GM19238 (cell line): ENCODE results near the gene GRAMD1A.
"Not testable (repeated sequence)": the region's sequence is repeated elsewhere in the genome, so short reads cannot be mapped to it uniquely, and the experiment has no call there.

Experiments
- DNase-seq: peaks from one replicate; pipeline ENCODE4 v3.0.0; 2011; ENCODE audit warnings: low spot score; ENCODE audit not compliant: insufficient read length

GRAMD1A gene

DNA sequence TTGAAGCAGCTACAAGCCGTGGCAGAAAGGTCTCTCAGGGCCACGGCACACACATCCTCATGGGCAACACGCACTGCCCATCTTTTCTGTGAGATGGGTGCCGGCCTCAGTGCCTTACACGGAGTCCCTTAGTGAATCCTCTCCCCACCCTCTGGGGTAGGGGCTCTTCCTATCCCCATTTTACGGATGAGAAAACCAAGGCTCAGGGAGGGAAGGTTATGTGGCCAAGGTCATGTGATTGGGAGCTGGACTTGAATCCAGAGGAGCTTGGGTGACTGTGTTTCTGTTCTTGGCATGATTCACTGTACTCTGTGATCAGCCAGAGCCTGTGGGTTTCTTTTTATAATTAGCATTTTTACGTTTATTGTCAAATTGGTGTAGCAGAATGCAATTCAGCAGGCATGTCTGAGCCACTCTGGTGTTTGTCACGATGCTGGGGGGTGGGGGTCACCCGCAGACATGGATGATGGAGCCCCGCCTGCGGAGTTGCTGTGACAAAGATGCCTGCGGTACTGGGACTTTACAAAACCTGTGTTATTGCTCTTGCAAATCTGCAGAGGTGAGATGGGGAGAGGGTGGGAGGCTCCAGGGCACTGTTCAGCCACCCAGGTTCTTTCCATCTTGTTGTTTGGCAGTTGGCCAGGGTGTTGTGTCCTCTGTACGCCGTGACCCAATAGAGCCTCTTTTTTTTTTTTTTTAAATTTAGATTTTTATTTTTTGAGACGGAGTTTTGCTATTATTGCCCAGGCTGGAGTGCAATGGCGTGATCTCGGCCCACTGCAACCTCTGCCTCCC lies 34.7 kb downstream of the GRAMD1A start:
- no peak for DNase-seq

DNA sequence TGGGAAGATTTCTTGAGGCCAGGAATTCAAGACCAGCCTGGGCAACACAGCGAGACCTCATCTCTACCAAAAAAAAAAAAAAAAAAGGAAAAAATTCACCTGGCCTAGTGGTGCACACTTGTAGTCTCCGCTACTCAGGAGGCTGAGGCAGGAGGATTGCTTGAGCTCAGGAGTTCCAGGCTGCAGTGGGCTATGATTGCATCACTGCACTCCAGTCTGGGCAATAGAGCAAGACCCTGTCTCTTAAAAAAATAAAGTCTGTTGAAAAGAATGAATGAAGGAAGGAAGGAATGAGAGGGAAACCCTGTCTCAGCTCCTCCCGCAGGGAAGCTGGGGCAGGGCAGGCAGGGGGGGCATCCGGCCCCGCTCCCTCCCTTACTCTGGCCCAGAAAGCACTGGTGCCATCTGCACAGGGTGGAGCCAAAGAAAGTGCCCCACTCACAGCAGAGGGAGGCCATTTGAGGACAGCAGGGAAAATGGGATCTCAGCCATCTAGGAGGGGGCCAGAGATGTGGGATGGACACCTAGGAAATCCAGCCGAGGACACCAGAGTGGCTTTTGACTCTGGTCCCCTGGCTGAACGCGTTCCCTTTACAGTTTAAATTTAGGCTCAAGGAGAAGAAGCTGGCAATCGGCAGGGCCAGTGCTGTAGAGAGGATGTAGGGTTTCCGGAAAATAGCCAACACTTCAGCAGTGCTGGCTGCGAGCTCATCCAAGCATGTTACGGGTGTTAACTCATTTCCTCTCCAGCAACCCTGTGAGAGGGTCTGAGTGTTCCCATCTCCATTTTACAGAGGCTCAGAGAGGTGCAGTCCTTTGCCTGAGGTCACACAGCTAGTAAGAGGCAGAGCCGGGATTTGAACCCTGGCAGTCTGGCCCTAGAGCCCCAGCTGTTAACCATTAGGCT lies 37.8 kb downstream of the GRAMD1A start:
- DNase-seq, result peak; percentile 64

DNA sequence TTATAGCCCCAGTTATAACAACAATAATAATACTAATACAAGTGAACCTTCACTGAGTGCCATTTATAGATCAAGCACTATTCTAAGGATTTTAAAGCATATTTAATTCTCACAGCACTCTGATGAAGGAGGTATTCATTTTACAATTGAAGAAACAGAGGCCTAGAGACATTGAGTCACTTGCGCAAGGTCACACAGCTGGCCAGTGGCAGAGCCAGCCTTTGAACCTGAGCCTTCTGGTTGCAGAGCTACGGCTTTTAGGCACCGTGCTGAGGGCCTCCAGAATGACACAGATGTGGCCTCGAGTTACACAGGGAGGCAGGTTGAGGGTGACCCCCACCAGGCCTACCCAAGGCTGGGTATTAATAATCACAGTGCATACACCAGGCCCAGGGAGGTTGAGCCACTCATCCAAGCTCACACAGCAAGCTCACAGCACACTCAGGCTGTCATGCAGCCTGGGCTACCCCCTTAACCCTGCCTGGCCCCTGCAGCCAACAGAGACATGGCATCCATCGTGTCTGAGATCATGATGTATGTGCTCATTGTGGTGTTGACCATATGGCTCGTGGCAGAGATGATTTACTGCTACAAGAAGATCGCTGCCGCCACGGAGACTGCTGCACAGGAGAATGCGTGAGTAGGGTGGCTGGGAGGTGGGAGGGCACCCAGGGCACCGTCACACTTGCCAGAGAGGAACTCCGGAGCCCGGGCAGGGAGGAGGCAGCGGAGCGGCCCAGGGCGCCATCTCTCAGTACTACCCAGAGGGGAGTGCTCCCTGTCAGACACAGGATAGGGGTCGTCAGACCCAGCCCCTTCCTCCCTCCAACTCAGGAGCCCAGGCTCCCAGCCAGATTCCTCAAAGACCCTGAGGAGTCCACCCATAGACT lies 38.7 kb downstream of the GRAMD1A start:
- no peak for DNase-seq

DNA sequence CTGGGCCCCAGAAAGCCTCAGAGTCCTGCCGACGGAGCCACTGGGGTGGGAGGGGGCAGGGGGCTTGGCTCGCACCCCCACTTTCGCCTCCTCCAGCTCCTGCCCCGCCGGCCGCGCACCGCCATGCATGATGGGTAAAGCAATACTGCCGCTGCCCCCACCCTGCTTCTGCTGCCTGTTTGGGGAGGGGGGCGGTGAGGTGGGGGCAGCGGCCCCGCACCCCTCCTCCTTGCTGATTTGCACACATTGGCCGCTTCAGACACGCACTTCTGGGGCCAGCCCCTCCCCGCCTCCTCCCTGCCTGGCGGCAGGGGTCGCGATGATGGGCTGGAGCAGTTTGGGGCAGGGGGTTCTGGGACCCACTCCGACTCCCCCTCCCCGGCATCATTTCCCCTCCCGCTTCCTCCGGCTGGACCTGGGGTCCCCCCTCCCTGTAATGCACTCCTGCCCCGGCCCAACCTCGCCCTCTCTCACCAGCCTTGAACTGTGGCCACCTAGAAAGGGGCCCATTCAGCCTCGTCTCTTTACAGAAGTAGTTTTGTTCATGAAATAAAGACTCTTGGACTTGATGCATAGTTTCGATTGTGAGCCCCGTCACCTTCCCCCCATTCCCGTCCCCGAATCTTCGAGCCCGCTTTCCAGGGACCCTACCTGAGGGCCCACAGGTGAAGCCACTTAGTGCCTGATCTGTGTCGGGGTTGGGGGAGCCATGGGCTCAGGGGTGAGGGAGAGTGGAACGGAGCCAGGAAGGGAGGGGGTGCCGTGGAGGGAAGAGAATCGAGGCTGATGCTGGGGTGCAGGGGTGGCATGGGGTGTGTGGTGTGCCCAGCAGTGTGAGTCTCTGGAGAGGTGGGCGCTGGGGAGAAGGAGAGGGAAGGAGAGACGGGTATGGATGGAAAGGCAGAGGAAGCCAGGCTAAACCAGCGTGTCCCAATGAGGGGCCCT lies 40.0 kb downstream of the GRAMD1A start:
- no peak for DNase-seq

DNA sequence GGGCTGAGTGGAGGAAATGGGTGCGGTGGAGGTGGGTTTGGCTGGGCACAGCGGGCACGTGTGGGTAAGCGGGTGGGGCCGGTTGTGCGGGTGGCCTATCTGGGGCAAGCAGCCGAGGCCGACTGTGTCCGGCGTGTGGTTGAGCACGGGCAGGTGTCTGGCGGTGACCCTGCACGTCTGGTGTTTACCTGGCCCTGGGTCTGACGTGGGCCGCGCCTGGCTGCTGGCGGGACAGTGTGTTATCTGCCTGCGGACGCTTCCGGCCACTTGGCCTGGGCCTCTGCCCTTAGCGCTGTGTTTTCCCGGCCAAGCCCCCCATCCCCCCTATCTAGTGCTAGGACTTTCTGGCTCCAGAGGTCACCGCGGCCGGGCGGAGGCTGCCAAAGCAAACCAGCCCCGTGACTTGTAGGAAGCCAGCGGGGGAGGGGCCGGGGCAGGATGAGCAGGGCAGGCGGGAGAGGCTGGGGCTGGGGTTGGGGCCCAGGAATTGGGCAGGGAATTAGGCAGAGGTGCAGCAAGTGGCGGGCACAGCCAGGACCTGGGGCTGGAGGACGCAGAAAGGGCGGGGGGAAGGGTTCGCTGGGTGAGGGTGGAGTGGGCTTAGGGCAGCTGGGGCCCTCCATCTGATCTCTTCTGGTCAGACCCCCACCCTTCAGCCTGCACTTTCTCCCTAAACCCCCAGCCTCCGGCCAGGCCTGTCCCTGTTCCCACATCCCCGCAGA lies 40.9 kb downstream of the GRAMD1A start:
- no peak for DNase-seq

DNA sequence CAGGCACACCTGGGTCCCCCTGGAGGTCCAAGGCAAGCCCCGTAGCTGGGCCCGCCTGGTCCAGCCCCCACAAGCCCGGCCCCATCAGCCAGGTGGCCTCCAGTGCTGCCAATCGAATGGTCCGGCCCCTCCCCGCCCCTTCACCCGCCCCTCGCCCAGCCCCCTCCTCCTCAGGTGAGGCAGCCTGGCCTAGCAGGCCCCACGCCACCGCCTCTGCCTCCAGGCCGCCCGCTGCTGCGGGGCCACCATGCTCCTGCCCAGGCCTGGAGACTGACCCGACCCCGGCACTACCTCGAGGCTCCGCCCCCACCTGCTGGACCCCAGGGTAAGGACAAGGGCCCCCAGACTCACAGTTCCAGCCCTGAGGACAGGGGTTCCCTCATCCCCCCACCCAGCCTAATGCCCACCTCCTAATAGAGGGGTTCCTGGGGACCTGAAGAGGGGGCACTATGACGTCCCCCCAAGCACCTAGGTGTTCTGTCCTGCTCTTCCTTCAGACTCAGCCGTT lies 41.5 kb downstream of the GRAMD1A start, which contains the start of gene HPN:
TSS of gene HPN (plus strand) at position 174 of the 508 bp plus-strand sequence. CDS start 786 bp downstream, outside the sequence.
- no peak for DNase-seq

DNA sequence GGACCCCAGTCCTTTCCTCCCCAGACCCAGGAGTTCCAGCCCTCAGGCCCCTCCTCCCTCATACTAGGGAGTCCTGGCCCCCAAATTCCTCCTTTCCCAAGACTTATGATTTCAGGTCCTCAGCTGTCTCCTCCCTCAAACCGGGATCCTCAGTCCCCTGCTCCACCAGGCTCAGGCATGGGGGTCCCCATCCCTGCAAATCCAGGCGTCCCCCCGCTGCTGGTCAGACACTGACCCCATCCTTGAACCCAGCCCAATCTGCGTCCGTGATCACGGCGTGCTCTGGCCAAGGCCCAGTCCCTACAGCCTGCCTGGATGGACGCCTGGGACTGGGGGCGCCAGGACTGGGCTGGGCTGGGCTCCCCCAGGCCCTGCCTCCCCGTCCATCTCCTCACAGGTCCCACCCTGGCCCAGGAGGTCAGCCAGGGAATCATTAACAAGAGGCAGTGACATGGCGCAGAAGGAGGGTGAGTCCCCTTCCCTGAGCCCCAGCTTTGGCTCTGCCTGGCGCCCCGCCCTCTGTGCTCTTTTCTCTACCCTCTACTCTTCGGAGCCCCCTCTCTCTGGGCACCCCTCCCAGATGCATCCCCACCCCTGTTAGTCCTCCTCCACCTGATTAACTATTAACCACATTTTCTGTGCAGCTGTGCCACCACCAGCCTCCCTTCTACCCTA lies 42.1 kb downstream of the GRAMD1A start:
- DNase-seq, result no peak

DNA sequence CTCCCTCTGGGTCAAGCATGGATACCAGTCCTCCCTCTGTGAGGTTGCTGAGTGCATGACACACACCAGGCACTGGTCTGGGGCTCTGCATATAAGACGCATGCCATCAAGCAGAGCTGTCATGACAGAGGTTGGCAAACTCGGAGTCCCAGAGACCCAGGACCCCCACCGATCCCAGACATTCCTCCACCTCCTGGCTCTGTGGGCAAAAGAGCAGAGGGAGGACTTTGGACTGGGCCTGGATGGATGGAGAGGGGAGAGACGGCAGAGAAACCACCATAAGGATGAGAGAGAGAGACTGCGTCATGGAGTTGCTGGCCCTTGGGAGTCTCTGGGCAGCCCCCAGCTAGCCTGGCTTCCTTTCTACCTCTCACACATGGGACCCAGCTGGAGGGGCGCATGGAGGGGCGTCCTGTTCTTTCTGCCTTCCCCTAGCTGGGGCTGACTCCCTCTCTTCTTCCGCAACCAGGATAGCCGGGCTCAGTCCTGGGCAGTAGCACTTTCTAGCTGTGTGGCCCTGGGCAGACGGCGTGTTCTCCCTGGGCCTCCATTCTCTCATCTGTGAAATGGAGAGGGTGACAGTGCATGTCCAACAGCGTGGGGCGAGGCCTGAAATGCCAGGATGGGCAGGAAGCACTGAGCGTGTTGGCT lies 43.0 kb downstream of the GRAMD1A start:
- no peak for DNase-seq

DNA sequence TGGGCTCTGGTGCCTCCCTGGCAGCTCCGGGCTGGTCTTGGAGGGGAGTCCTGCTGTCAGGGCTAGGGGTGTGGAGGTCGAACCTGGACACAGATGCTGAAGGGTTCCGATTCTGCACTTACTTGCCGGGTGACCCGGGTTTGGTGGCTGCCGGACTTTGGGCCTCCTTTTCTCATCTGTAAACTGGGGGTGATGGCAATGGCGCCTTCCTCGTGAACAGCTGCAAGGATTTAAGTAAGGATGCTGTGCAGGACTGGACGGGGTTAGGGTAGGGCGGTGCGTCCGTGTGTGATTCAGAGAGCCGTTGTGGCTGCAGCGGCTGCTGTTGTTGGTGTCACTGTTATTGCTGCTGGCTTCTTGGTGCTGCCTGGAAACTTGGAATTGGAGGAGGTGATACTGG lies 43.8 kb downstream of the GRAMD1A start:
- DNase-seq, result no peak

DNA sequence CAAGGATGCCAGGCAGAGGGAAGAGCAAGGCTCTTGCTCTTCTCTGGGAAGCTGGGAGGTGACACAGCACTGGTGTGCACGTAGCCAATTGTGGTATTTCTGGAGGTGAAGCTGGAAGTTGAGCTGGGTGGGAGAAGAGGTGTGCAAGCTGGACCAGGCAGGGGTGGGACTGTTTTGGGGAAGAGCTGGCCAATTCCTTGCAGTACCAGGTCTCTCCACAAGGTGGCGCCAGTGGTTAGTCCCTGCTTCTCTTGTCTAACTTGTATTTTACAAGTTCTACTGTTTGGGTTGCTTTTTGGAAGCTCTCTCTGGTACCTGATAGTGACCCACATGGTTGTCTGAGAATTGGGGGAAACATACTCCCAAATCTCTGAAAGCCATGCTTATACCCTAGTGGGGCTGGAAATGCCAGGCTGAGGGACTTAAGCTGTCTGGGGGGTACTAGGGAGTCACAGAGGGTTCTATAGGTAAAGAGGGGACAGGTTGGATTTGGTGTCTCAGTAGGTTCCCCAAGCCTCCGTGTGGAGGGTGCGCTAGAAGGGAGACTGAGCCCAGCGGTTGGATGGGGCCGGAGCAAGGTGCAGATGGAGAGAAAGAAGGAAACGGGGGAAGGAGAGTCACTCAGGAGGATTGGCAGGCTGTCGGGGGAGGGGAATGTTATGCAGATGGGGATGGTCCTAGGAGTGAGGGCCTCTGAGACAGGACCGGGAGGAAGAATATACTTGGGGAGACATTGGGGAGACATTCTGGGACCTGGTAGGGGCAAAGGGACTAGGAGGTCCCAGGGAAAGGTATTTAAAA lies 44.4 kb downstream of the GRAMD1A start:
- DNase-seq, result peak; percentile 54

DNA sequence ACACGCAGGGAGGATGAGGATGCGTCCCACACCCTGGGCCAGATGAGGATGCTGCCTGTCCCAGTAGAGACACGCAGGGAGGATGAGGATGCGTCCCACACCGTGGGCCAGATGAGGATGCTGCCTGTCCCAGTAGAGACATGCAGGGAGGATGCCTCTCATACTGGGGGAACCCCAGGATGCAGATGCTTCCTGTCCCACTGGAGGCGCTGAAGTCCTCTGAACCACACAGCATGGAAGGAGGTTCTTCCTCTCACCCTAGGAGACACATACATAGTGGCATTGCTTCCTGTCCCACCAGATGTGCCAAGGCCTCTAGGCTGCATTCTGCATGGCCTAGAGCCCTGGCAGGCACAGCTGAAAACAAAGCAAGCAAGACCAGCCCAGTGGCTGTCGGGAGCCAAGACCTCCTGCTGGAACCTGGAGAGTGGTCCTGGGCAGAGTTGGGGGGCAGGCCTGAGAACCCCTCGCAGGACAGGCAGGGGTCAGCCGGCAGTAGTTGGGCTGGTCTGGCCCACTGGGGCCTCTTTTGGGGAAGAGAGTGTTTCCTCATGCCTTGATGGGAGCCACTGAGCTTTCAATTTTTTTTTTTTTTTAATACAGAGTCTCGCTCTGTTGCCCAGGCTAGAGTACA lies 45.7 kb downstream of the GRAMD1A start:
- DNase-seq, result peak; percentile 75

DNA sequence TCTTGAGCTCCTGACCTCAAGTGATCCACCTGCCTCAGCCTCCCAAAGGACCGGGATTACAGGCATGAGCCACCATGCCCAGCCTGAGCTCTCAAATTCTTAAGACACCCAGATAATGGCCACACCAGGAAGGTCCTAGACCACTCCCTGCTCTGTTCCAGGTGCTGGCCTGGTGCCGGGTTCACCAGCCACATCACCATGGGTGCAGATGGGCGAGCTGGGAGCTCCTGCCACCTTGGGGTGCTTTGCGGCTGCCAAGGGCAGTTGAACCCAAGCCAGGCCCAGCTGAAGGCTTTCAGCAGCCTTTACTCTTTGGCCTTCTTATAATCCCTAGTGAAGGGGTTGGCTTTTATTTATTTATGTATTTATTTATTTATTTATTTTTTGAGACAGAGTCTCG lies 46.3 kb downstream of the GRAMD1A start:
- DNase-seq, result no peak

DNA sequence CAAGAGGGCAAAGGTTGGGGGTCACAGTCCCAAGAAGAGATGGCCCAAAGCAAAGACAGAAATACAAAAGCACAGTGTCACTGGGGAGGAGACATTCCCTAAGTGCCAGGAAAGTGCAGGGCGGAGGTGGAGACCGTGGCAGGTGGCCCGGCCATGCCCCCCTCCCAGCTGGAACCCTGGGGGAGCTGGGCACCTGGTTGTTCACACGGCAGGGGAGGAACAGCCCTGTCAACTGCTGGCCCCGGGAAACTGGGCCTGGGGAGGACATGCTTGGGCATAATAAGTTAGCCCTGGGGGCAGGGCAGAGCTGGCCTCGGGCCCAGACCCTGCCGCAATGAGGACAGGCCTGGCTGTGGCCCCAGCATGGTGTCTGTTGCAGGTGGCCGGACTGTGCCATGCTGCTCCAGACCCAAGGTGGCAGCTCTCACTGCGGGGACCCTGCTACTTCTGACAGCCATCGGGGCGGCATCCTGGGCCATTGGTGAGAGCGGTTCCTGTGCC lies 48.8 kb downstream of the GRAMD1A start:
- DNase-seq, result no peak

DNA sequence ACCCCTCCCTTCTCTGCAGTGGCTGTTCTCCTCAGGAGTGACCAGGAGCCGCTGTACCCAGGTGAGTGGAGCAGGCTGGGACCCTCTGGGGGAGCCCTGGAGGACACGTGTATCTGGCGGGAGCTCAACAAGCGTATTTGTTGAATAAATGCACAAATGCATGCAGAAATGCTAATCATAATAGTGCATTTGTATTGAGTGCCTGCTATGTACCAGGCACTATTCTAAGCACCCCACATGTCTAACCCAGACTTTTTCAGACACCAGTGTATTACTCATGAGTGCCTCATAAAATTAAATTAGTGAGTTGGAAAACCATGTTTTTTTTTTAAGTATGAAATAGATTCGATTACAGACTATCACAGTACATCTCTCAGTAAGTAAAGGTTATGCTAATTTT lies 49.3 kb downstream of the GRAMD1A start:
- DNase-seq, result no peak

DNA sequence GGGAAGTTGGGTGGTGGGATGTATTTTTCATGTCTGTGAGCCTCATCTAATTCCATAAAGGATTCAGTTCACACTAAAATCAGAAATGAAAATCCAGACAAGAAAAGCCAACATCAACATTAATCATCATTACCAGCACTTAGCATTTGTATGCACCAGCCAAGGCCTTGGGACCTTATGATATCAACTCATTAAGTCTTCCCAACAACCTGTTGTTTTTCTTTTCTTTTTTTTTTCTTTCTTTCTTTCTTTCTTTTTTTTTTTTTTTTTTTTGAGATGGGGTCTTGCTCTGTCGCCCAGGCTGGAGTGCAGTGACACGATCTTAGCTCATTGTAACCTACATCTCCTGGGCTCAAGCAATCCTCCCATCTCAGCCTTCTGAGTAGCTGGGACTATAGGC lies 50.5 kb downstream of the GRAMD1A start:
- DNase-seq, result not testable (repeated sequence)

DNA sequence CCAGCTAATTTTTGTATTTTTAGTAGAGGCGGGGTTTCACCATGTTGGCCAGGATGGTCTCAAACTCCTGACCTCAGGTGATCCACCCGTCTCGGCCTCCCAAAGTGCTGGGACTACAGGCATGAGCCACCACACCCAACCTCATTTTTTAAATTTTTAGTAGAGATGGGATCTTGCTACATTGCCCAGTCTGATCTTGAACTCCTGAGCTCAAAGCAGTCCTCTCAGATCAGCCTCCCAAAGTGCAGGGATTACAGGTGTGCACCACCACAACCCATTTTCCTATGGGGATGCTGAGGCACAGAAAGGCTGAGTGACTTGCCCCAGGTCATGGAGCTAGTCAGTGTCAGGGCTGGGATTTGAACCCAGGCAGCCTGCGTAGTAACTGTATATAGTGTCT lies 51.1 kb downstream of the GRAMD1A start:
- not testable (repeated sequence) for DNase-seq

DNA sequence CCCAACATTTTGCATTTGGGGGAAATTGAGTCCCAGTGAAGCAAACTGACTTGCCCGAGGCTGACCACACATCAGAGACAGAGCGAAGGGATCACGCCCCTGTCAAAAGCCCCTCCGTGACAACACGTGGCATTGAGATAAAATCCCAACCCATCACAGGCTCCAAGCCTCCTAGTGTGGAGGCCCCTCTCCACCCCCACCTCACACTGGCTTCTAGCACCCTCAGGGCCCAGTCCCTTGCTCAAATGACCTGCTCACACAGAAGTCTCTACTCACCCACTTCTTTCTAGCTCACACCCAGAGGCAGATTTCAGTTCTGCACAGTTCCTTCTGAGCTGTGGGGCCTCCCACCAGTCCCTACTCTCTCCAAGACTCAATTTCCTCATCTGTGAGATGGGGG lies 51.7 kb downstream of the GRAMD1A start:
- DNase-seq, result no peak
